Thoracic aorta (tissue), 2 donors: ENCODE data around the gene TRABD2A. TPM values are rescaled to one million over a fixed set of nuclear protein-coding genes. Genes with fewer than 3 reads are reported as not detected.
"Not testable (repeated sequence)": the region's sequence is repeated elsewhere in the genome, so short reads cannot be mapped to it uniquely, and the experiment has no call there.

ENCODE experiments used
- ATAC-seq: fragments of 150-250 bp; one replicate; pipeline ENCODE4 v1.8.0; 2017; ENCODE audit warnings: low read depth; ENCODE audit not compliant: insufficient number of reproducible peaks, low FRiP score
- DNase-seq: peaks from one replicate; pipeline ENCODE4 v3.0.0-alpha.2; 2020; ENCODE audit warnings: low spot score
- H3K27ac ChIP-seq, 2 donors: fragments of 200-600 bp; sonication (generic); 1 replicate in 1 of 2; 2 replicates in 1 of 2; pipeline ENCODE4 v1.5.1; 2016; ENCODE audit warnings: mild to moderate bottlenecking in 2 of 2, moderate library complexity in 2 of 2
- H3K27me3 ChIP-seq: fragments of 200-600 bp; sonication (generic); replicated peaks from 2 replicates; pipeline ENCODE4 v1.6.0; 2016; ENCODE audit warnings: mild to moderate bottlenecking; ENCODE audit not compliant: insufficient read depth
- H3K36me3 ChIP-seq: fragments of 200-600 bp; sonication (generic); one replicate; pipeline ENCODE4 v1.5.1; 2016
- H3K4me1 ChIP-seq, 2 donors: fragments of 200-600 bp; sonication (generic); 1 replicate in 1 of 2; 2 replicates in 1 of 2; pipeline versions ENCODE4 v1.5.1 to v1.6.0; 2016; ENCODE audit warnings: low read depth in 2 of 2, mild to moderate bottlenecking in 1 of 2; ENCODE audit not compliant: control insufficient read depth in 1 of 2
- H3K4me3 ChIP-seq: fragments of 200-600 bp; sonication (generic); 2 replicates; pipeline ENCODE4 v1.5.1; 2016; ENCODE audit warnings: mild to moderate bottlenecking
- H3K9me3 ChIP-seq: fragments of 200-600 bp; sonication (generic); 2 replicates; pipeline ENCODE4 v1.5.1; 2016
- total RNA-seq, 2 donors: library from RNA; depleted of rRNA; stranded (reverse); fragments of >200 nt; gene quantifications; one replicate each; pipeline versions ENCODE4 v1.1.0 to v1.2.3, GENCODE V29; 2016
- TF ChIP-seq, protein P1 (sequence below): fragments of 200-600 bp; sonication (generic); IDR thresholded peaks from one replicate; pipeline ENCODE4 v1.5.1; 2019; ENCODE audit warnings: antibody characterized with exemption

TRABD2A gene
- total RNA-seq, 2 donors from 2014 or later: 0.54 to 1.8 TPM

DNA sequence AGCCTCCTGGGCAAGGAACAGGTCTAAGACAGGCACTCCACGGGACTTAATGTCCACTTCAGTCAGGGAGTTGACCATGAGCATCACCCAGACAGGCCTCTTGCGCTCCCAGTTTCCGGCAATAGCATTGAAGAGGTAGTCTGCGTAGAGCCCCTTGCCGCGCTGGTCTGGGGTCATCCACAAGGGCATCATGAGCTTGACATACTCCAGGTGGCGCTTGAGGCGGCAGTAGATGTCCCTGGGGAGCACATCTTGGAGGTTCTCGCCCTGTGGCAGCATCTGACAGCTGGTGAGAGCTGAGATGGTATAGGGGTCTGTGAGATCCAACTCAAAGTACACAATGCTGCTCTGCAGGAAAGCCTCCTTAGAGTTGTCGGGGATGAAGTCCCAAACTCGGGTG lies 10.6 kb downstream of the TRABD2A start:
- no peaks in the 10 kb centered on the region for H3K27me3 ChIP-seq
- H3K4me1 ChIP-seq: no peaks in the 10 kb centered on the region
- H3K9me3 ChIP-seq: no peaks in the 10 kb centered on the region
- H3K4me3 ChIP-seq: no peak overlapping the region
- no peak overlapping the region for H3K27ac ChIP-seq
- DNase-seq: no peak
- TF ChIP-seq, protein P1, sequence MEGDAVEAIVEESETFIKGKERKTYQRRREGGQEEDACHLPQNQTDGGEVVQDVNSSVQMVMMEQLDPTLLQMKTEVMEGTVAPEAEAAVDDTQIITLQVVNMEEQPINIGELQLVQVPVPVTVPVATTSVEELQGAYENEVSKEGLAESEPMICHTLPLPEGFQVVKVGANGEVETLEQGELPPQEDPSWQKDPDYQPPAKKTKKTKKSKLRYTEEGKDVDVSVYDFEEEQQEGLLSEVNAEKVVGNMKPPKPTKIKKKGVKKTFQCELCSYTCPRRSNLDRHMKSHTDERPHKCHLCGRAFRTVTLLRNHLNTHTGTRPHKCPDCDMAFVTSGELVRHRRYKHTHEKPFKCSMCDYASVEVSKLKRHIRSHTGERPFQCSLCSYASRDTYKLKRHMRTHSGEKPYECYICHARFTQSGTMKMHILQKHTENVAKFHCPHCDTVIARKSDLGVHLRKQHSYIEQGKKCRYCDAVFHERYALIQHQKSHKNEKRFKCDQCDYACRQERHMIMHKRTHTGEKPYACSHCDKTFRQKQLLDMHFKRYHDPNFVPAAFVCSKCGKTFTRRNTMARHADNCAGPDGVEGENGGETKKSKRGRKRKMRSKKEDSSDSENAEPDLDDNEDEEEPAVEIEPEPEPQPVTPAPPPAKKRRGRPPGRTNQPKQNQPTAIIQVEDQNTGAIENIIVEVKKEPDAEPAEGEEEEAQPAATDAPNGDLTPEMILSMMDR: no peak
- H3K36me3 ChIP-seq: no peaks in the 10 kb centered on the region
- no peak for ATAC-seq

DNA sequence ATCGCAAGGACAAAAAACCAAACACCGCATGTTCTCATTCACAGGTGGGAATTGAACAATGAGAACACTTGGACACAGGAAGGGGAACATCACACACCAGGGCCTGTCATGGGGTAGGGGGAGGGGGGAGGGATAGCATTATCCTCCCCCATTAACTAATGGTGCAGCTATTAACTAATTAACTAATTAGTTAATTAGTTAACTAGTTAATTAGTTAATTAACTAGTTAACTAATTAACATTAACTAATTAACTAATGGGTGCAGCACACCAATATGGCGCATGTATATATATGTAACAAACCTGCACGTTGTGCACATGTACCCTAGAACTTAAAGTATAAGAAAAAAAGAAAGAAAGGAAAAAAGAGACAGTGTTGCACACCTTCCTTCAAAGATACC lies 12.6 kb downstream of the TRABD2A start:
- not testable (repeated sequence) for H3K27me3 ChIP-seq, ATAC-seq, H3K36me3 ChIP-seq, H3K4me1 ChIP-seq, H3K4me3 ChIP-seq, H3K9me3 ChIP-seq, DNase-seq, H3K27ac ChIP-seq

DNA sequence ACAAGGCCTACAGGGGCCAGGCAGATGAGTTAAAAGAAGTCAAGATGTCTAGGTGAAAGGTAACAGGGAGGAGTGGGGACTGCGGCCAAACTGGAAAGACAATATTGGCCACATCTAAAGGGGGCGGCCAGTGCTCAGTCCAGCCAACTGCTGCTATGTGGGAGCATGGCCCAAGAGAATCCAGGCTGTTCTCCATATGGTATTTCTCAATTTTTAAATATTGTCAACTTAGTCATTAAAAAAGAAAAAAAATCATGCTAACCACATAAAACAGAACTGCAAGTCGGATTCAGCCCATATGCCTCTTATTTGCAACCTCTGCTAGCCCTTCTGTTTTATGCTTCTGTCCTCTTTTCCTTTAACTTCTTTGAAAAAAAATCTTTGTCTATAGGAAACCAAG lies 14.8 kb downstream of the TRABD2A start:
- TF ChIP-seq, protein P1: no peak
- Histone ChIP-seq H3K36me3 (no peaks in the 10 kb centered on the region), H3K27ac (no peak overlapping the region), H3K4me3 (no peak overlapping the region), H3K9me3 (no peaks in the 10 kb centered on the region), H3K4me1 (no peaks in the 10 kb centered on the region), H3K27me3 (no peaks in the 10 kb centered on the region)
- no peak for DNase-seq
- ATAC-seq: no peak

DNA sequence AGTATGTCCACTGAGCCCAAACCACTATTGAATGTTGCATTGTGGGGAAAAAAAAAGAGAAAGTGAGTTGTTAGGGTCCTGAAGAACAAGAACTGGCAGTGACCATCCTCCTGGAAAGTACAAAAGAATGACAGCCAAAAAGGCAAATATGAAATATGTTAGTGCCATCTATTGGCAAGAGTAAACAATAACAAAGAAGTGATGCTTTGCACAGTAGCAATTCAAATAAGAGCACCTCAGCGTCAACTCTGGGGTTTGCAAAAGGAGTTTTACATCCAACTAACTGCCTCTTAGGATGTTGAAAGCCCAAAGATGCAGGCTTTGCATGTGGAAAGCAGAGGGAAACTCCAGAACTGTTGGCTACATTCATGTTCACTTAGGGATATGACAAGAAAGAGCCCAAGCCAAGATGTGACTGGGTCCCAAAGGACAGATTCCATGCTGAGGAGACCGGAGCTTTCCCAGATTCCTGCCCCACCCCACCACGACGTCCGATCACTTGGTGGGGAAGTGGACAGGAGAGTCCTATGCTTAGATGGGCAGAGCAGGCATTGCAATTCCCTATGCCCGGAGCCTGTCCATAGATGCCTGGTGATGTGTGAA lies 15.6 kb downstream of the TRABD2A start:
- TF ChIP-seq, protein P1: no peak
- DNase-seq (no peak), ATAC-seq (no peak)

DNA sequence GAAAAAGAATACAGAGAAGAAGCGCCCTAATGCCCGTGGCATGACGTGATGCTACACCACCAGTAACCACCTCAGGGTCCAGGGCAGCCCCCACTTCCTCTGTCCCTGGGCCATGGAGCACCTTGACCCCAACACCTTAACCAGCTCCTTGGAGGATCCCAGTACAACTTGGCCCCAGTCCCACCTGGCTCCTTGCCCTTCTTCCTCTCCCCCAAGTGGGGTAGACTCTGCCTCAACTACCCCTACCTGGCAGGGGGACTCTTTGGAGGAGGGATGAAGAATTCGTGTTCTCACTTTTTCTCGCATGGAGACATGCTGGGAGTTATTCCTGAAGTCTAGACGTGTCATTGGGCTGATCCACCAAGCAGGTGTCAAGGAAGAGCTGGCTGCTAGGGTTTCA lies 18.9 kb downstream of the TRABD2A start:
- Histone ChIP-seq H3K27me3 (no peaks in the 10 kb centered on the region), H3K9me3 (no peaks in the 10 kb centered on the region)
- no peak for DNase-seq

More for the DNA sequence above, 15.6 kb downstream of the TRABD2A start:
- H3K9me3 ChIP-seq: no peaks in the 10 kb centered on the region
- no peaks in the 10 kb centered on the region for H3K4me1 ChIP-seq
- no peaks in the 10 kb centered on the region for H3K36me3 ChIP-seq
- H3K4me3 ChIP-seq: no peak overlapping the region
- H3K27me3 ChIP-seq: no peaks in the 10 kb centered on the region
- no peak overlapping the region for H3K27ac ChIP-seq

More for the DNA sequence above, 18.9 kb downstream of the TRABD2A start:
- Histone ChIP-seq H3K36me3 (no peaks in the 10 kb centered on the region), H3K4me3 (no peak overlapping the region), H3K27ac (no peak overlapping the region), H3K4me1 (no peaks in the 10 kb centered on the region)
- TF ChIP-seq, protein P1: no peak
- no peak for ATAC-seq
